ENCODE data around the gene U2AF2. TPM values are rescaled to one million over a fixed set of nuclear protein-coding genes. Genes with fewer than 3 reads are reported as not detected.

U2AF2 gene
- total and polyA plus RNA-seq, 4 donors = 109 to 181 (median 132) TPM

DNA sequence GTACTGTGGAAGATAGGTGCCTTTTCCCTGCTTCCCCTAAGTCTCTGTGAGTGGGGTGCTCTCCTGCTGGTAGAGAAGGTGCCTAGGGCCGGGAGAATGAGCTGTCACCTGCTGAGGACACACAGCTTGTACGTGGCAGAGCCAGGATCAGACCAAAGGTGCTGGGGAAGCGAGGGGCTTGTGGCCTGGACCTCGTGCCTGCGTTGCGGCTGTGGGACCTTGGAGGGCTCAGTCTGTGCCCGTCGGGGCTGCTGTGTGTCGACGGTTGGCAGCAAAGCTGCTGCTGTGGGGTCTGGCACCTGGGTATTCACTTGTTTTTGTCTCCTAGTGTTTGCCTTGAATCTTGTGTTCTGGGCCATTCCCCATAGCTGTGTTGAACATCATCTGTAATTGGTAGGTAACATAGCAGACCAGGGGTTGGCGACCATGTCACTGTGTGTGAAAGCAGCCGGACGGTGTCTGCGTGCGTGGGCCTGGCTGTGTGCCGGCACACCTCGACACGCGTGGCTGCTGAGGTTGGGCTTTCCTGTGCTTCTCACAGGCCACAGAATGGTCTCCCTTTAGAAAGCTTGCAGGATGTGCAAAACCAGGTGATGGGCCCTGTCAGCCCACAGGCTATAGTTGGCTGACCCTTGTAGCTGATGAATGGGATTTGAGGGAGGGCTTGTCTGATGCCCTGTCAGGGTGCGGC is 9.2 kb downstream of the U2AF2 start:
- H3K4me3 ChIP-seq = no peak overlapping the region
- TF ChIP-seq CTCF (IDR thresholded peaks at IDR 0.05; ENCODE audit: control extremely low read depth, extremely low read depth) = no peak
- H3K36me3 ChIP-seq (ENCODE audit: control insufficient read depth in 4 of 4, insufficient read depth in 4 of 4, low read length in 4 of 4) = peaks cover 27 to 91% (median 47%) of the 10 kb centered on the region in 4 donors
- H3K9me3 ChIP-seq (ENCODE audit: control insufficient read depth in 4 of 4, insufficient read depth in 3 of 4, low read length in 3 of 4) = no peaks in the 10 kb centered on the region
- ATAC-seq (ENCODE audit: insufficient read depth, low FRiP score) (no peak), DNase-seq (no peak)
- WGBS, 2 donors = 90 to 93% methylated on average over 20 of the region's 20 CpGs
- no peak overlapping the region for H3K27ac ChIP-seq (ENCODE audit: low read depth in 1 of 2, low read length in 1 of 2)
- H3K9ac ChIP-seq (ENCODE audit: insufficient read depth in 1 of 2, low read length in 2 of 2) = no peak overlapping the region
- H3K4me1 ChIP-seq (ENCODE audit: control insufficient read depth in 5 of 5, insufficient read depth in 5 of 5, low read length in 5 of 5) = peaks cover 0 to 3% (median 0%) of the 10 kb centered on the region in 5 donors
- H3K27me3 ChIP-seq (ENCODE audit: control insufficient read depth in 3 of 3, insufficient read depth in 3 of 3, low read length in 2 of 3) = no peaks in the 10 kb centered on the region

GRCh38 chr19:55666343-55667005 is 11.6 kb downstream of the U2AF2 start:
- Histone ChIP-seq H3K4me1 (ENCODE audit: control insufficient read depth in 5 of 5, insufficient read depth in 5 of 5, low read length in 5 of 5) (peaks cover 0 to 2% (median 0%) of the 10 kb centered on the region in 5 donors), H3K27me3 (ENCODE audit: control insufficient read depth in 3 of 3, insufficient read depth in 3 of 3, low read length in 2 of 3) (no peaks in the 10 kb centered on the region), H3K9me3 (ENCODE audit: control insufficient read depth in 4 of 4, insufficient read depth in 3 of 4, low read length in 3 of 4) (no peaks in the 10 kb centered on the region), H3K9ac (ENCODE audit: insufficient read depth in 1 of 2, low read length in 2 of 2) (no peak overlapping the region), H3K4me3 (no peak overlapping the region), H3K36me3 (ENCODE audit: control insufficient read depth in 4 of 4, insufficient read depth in 4 of 4, low read length in 4 of 4) (peaks cover 22 to 89% (median 57%) of the 10 kb centered on the region in 4 donors), H3K27ac (ENCODE audit: low read depth in 1 of 2, low read length in 1 of 2) (no peak overlapping the region)
- DNase-seq = no peak
- no peak for TF ChIP-seq CTCF (IDR thresholded peaks at IDR 0.05; ENCODE audit: control extremely low read depth, extremely low read depth)
- no peak for ATAC-seq (ENCODE audit: insufficient read depth, low FRiP score)
- WGBS, 2 donors = 92 to 93% methylated on average over 12 of the region's 12 CpGs

GRCh38 chr19:55667006-55667381 is 12.2 kb downstream of the U2AF2 start:
- Histone ChIP-seq H3K9ac (ENCODE audit: insufficient read depth in 1 of 2, low read length in 2 of 2) (no peak overlapping the region), H3K36me3 (ENCODE audit: control insufficient read depth in 4 of 4, insufficient read depth in 4 of 4, low read length in 4 of 4) (peaks cover 18 to 84% (median 53%) of the 10 kb centered on the region in 4 donors), H3K9me3 (ENCODE audit: control insufficient read depth in 4 of 4, insufficient read depth in 3 of 4, low read length in 3 of 4) (no peaks in the 10 kb centered on the region), H3K4me1 (ENCODE audit: control insufficient read depth in 5 of 5, insufficient read depth in 5 of 5, low read length in 5 of 5) (peaks cover 0 to 2% (median 0%) of the 10 kb centered on the region in 5 donors), H3K27me3 (ENCODE audit: control insufficient read depth in 3 of 3, insufficient read depth in 3 of 3, low read length in 2 of 3) (no peaks in the 10 kb centered on the region), H3K27ac (ENCODE audit: low read depth in 1 of 2, low read length in 1 of 2) (no peak overlapping the region), H3K4me3 (no peak overlapping the region)
- 81 to 99% methylated on average over 4 of the region's 4 CpGs for WGBS, 2 donors
- DNase-seq (no peak), ATAC-seq (ENCODE audit: insufficient read depth, low FRiP score) (no peak)
- TF ChIP-seq CTCF (IDR thresholded peaks at IDR 0.05; ENCODE audit: control extremely low read depth, extremely low read depth) = no peak
